ENCODE results near the gene MRAS.
"Not testable (repeated sequence)": the region's sequence is repeated elsewhere in the genome, so short reads cannot be mapped to it uniquely, and the experiment has no call there.

Gene MRAS

DNA sequence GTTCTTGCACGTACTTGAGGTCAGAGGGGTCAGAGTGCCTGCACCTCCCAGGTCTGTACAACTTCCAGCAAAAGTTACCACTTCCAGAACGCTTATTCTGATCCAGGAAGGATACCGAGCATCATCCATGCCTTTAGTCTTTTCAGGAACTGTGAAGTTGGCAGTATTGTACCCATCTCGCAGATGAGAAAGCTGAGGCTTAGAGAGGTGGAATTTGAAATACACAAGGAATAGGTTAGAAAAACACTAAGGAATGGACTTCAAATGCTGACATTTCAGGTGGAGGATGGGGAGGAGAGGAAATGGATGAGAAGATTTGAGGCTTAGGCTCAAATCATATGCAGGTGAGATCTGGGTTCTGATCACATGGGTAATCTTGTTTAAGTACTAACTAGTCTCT, 97.3 kb downstream of the MRAS start:
- DNase-seq (ENCODE audit: low read depth) = no peak

- DNase-seq (ENCODE audit: low read depth) = no peak
Observed at GRCh38 chr3:138448631-138449030, 100.3 kb downstream of the MRAS start.

- DNase-seq (ENCODE audit: low read depth) = no peak
Observed at GRCh38 chr3:138449490-138449889, 101.1 kb downstream of the MRAS start.

- DNase-seq (ENCODE audit: low read depth) = no peak
Observed at GRCh38 chr3:138450181-138450580, 101.8 kb downstream of the MRAS start.

- no peak for DNase-seq (ENCODE audit: low read depth)
Observed at GRCh38 chr3:138450704-138451424, 102.5 kb downstream of the MRAS start.

- DNase-seq (ENCODE audit: low read depth) = no peak
Observed at GRCh38 chr3:138451595-138452162, 103.3 kb downstream of the MRAS start.

DNA sequence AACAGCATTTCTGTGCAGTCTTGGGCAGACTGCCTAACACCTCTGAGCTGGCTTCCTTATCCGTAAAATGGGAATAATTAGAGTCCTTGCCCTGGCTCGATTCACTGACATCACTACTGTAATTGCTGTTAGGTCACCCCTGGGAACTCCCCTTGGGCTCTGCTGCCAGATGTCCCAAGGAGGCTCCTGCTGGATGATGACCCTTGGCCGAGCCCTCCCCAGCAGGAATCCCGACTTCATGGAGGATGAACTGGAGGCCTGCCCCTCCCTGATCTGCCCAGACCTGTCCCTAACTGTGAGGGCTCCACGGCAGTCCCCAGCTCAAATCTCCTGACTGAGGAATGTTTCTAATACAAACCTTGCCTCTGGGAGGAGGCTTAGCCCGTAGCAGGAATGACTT, 104.1 kb downstream of the MRAS start:
- DNase-seq (ENCODE audit: low read depth) = no peak

DNA sequence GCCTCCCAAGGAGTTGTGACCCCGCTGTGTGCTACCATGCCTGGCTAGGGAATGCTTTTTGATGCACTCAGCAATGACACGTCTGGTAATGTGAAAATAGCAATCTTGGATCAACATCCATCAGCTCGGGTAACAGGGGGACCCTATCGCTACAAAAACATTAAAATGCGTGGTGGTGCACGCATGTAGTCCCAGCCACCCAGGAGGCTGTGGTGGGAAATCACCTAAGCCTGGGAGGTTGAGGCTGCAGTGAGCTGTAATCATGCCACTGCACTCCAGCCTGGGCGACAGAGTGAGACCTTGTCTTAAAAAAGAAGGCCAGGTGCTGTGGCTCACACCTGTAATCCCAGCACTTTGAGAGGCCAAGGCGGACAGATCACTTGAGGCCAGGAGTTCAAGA, 105.6 kb downstream of the MRAS start:
- DNase-seq (ENCODE audit: low read depth) = not testable (repeated sequence)
